ENCODE data around the gene GNG12.

DNA sequence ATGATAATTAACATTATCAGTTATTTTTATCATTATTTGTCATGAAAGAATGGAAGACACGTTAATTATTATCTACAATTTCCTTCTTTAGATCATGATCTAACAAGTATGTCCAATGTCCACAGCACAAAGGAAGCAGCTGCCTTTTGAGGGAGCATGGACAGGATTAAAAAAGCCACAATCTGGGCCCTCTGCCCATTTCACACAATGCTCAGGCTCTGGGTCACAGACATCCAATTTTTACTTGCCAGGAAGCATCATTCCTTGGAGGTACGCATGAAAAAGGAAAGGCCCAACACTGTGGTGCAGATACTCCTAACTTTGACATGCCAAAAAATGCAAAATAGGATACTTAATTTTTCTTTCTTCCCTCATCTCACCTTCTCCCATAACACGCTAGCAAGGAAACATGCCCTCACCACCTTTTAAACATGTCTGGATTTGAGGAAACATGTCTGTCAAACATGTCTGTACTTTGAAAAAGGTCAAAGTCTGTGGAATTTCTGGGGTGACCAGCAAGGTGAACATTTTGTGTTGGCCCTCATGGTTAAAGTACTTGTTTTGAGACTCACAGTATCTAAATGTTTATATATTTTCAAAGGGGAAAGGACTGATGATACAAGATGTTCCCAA lies 108.2 kb downstream of the GNG12 start:
- TF ChIP-seq CTCF (IDR thresholded peaks at IDR 0.05 in 4 of 5, conservative IDR thresholded peaks at IDR 0.05 in 1 of 5) (no peak), POLR2A (IDR thresholded peaks at IDR 0.05) (no peak)
